Subcutaneous abdominal adipose tissue (tissue), 5 donors: ENCODE measurements around the gene RAB26.

ENCODE experiments used
- H3K27ac ChIP-seq: one replicate; pipeline ENCODE4 v1.7.0; 2013; ENCODE audit warnings: low read depth, mild to moderate bottlenecking, inconsistent platforms, low read length, moderate library complexity
- H3K27me3 ChIP-seq, 5 donors: one replicate each; pipeline ENCODE4 v1.7.0; 2013; ENCODE audit warnings: low read length in 5 of 5, inconsistent platforms in 1 of 5; ENCODE audit not compliant: control insufficient read depth in 5 of 5, insufficient read depth in 4 of 5
- H3K36me3 ChIP-seq, 5 donors: one replicate each; pipeline ENCODE4 v1.7.0; 2013; ENCODE audit warnings: low read length in 5 of 5; ENCODE audit not compliant: control insufficient read depth in 5 of 5, insufficient read depth in 5 of 5
- H3K4me1 ChIP-seq, 5 donors: one replicate each; pipeline ENCODE4 v1.7.0; 2013; ENCODE audit warnings: low read length in 5 of 5, mild to moderate bottlenecking in 3 of 5, moderate library complexity in 1 of 5; ENCODE audit not compliant: control insufficient read depth in 5 of 5, insufficient read depth in 5 of 5
- H3K4me3 ChIP-seq, 5 donors: one replicate each; pipeline ENCODE4 v1.7.0; 2013; ENCODE audit warnings: low read length in 5 of 5, low read depth in 1 of 5
- H3K9ac ChIP-seq, 5 donors: one replicate each; pipeline ENCODE4 v1.7.0; 2013; ENCODE audit warnings: low read length in 5 of 5, mild to moderate bottlenecking in 4 of 5, moderate library complexity in 3 of 5
- H3K9me3 ChIP-seq, 5 donors: one replicate each; pipeline ENCODE4 v1.7.0; 2013; ENCODE audit warnings: low read length in 5 of 5; ENCODE audit not compliant: control insufficient read depth in 5 of 5
- donor health status: healthy.
- donor health status: healthy.
- donor health status: healthy.
- donor health status: healthy.
- donor health status: healthy.

Gene RAB26

DNA sequence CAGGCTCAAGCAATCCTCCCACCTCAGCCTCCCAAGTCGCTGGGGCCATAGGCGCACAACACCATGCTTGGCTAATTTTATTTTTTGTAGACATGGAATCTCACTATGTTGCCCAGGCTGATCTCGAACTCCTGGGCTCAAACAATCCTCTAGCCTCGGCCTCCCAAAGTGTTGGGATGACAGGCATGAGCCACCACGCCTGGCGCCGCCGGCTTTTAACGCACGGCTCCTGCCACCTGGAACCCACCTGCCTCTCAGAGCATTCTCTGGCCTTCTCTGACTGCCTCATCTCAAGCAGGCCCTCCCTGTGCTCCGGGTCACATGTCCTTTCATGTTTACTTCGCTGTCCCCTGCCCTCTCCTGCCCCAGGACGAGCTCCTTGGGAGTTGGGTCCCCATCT lies 37.6 kb downstream of the RAB26 start:
- no peak overlapping the region for H3K4me3 ChIP-seq
- H3K9me3 ChIP-seq, result peaks cover 0 to 6% (median 0%) of the 10 kb centered on the region in 5 donors
- H3K4me1 ChIP-seq, result no peaks in the 10 kb centered on the region
- H3K27me3 ChIP-seq, result peaks cover 0 to 3% (median 0%) of the 10 kb centered on the region in 5 donors
- no peaks in the 10 kb centered on the region for H3K36me3 ChIP-seq
- H3K9ac ChIP-seq, result no peak overlapping the region
- H3K27ac ChIP-seq, result no peak overlapping the region

DNA sequence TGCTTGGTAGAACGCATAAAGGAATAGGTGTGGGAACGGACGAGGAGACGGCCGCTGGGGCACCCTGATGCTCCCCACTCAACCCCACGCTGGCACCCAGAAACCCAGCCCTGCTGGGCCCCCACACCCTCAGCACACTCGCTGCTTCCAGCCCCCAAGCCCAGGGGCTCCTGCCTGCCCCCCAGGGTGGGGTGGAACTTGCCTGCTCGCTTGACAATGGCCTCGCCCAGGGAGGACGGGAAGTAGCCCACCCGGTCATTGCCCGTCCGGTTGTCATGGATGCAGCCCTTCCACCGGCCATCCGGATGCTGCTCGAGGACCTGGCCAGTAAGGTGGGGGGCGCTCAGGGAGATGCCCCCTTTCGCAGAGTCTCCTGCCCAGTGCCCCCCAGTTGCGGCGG lies 38.1 kb downstream of the RAB26 start:
- H3K27ac ChIP-seq, result no peak overlapping the region
- peaks cover 0 to 3% (median 0%) of the 10 kb centered on the region in 5 donors for H3K27me3 ChIP-seq
- H3K4me1 ChIP-seq, result no peaks in the 10 kb centered on the region
- no peak overlapping the region for H3K9ac ChIP-seq
- H3K36me3 ChIP-seq, result no peaks in the 10 kb centered on the region
- peaks cover 0 to 6% (median 0%) of the 10 kb centered on the region in 5 donors for H3K9me3 ChIP-seq
- H3K4me3 ChIP-seq, result no peak overlapping the region

DNA sequence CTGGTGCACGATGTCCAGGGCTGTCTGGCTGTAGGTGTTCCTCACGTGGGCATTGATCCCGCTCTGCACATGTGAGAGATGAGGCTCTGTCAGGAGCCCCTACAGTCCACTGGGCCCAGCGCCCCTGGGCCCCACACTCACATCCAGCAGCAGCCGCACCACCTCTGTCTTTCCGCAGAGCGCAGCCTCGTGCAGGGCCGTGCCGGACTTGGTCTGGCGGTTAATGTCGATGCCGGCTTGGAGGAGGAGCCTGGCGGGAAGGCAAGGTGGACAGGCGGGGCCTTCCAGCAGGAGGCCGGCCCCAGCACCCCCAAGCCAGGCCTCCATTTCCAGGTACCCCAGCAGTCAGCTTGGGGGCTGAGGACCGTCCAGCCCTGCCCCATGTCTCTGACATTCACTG lies 38.8 kb downstream of the RAB26 start:
- Histone ChIP-seq H3K4me3 (no peak overlapping the region), H3K9ac (no peak overlapping the region), H3K4me1 (no peaks in the 10 kb centered on the region), H3K27ac (no peak overlapping the region), H3K9me3 (peaks cover 0 to under 1% (median 0%) of the 10 kb centered on the region in 5 donors), H3K27me3 (peaks cover 0 to 4% (median 0%) of the 10 kb centered on the region in 5 donors), H3K36me3 (no peaks in the 10 kb centered on the region)

- Histone ChIP-seq H3K4me3 (no peak overlapping the region), H3K27me3 (peaks cover 0 to 8% (median under 1%) of the 10 kb centered on the region in 5 donors), H3K4me1 (no peaks in the 10 kb centered on the region), H3K27ac (no peak overlapping the region), H3K36me3 (no peaks in the 10 kb centered on the region), H3K9me3 (no peaks in the 10 kb centered on the region), H3K9ac (no peak overlapping the region)
Observed at GRCh38 chr16:2188395-2188794, 40.0 kb downstream of the RAB26 start.

DNA sequence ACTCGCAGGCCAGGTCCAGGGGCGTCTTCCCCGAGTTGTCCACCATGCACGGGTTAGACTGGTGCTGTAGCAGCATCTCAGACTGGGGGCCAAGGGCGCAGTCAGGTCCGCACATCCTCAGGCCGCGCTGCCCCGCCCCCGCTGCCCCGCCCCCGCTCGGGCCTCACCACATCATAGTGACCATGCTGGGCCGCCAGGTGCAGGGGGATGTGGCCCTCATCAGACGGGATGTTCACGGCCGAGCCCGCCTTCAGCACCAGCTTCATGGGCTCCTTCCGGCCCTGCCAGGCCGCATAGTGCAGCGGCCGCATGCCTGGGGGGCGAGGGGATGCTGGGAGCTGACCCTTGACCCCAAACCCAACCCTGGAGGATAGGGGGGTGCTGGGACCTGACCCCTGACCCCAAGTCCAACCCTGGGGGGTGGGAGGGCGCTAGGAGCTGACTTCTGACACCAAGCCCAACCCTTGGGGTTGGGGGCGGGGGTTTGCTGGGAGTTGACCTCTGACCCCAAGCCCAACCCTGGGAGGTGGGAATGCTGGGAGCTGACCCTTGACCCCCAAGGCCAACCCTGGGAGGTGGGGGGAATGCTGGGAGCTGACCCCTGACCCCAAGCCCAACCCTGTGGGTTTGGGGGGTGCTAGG lies 40.9 kb downstream of the RAB26 start:
- Histone ChIP-seq H3K4me1 (no peaks in the 10 kb centered on the region), H3K36me3 (no peaks in the 10 kb centered on the region), H3K27ac (no peak overlapping the region), H3K9me3 (no peaks in the 10 kb centered on the region), H3K27me3 (peaks cover 4 to 16% (median 10%) of the 10 kb centered on the region in 5 donors), H3K9ac (no peak overlapping the region), H3K4me3 (no peak overlapping the region)

DNA sequence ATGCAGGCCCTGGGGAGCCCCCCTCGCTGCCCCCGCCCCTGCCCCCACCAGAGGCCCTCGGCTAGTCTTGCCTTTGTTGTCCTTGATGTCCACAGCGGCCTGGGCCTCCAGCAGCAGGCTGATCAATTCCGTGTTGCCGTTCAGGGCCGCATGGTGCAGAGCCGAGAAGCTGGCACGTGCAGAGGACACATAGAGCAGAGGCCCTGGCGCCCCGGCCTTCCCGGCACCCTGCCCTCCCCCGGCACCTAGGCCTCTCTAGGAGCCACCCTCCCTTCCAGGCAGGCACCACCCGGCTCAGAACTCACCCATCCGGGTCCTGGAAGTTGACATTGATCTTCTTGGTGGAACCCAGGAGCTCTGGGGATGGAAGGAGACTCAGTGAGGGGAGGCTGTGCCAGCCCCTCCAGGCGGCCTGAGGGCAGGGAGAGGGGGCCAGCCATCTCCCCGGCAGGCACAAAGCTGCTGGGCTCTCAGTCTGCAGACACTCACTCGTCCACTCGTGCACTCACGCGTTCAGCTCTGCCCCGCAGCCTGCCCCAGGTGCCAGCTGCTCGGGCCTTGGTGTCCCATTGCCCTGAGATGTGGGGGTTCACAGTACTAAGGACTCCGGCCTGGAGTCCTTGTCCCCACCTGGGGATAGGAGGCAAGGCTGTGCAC lies 41.7 kb downstream of the RAB26 start:
- Histone ChIP-seq H3K9me3 (no peaks in the 10 kb centered on the region), H3K36me3 (no peaks in the 10 kb centered on the region), H3K27ac (no peak overlapping the region), H3K4me3 (no peak overlapping the region), H3K4me1 (no peaks in the 10 kb centered on the region), H3K27me3 (peaks cover 10 to 21% (median 18%) of the 10 kb centered on the region in 5 donors), H3K9ac (no peak overlapping the region)

GRCh38 chr16:2190659-2191445 lies 42.4 kb downstream of the RAB26 start:
- Histone ChIP-seq H3K9ac (no peak overlapping the region), H3K4me3 (no peak overlapping the region), H3K36me3 (no peaks in the 10 kb centered on the region), H3K27ac (no peak overlapping the region), H3K9me3 (no peaks in the 10 kb centered on the region), H3K27me3 (peaks cover 17 to 26% (median 24%) of the 10 kb centered on the region in 5 donors), H3K4me1 (peaks cover 0 to 6% (median 6%) of the 10 kb centered on the region in 5 donors)

GRCh38 chr16:2191446-2191706 lies 43.0 kb downstream of the RAB26 start:
- H3K4me1 ChIP-seq, result peaks cover 0 to 8% (median 6%) of the 10 kb centered on the region in 5 donors
- no peaks in the 10 kb centered on the region for H3K36me3 ChIP-seq
- H3K9ac ChIP-seq, result no peak overlapping the region
- peaks cover 17 to 26% (median 24%) of the 10 kb centered on the region in 5 donors for H3K27me3 ChIP-seq
- H3K27ac ChIP-seq, result no peak overlapping the region
- no peaks in the 10 kb centered on the region for H3K9me3 ChIP-seq
- H3K4me3 ChIP-seq, result no peak overlapping the region

GRCh38 chr16:2194166-2194834 lies 45.9 kb downstream of the RAB26 start:
- H3K9ac ChIP-seq, result no peak overlapping the region
- H3K36me3 ChIP-seq, result no peaks in the 10 kb centered on the region
- peaks cover 0 to 10% (median 6%) of the 10 kb centered on the region in 5 donors for H3K4me1 ChIP-seq
- no peak overlapping the region for H3K4me3 ChIP-seq
- H3K27ac ChIP-seq, result no peak overlapping the region
- H3K9me3 ChIP-seq, result no peaks in the 10 kb centered on the region
- H3K27me3 ChIP-seq, result peaks cover 29 to 46% (median 38%) of the 10 kb centered on the region in 5 donors
